Measurements from ENCODE around the gene TRMT13.

TRMT13 gene

GRCh38 chr1:100101564-100101963 is 31.4 kb upstream of the TRMT13 start:
- H3K36me3 ChIP-seq, result peaks cover 53% of the 10 kb centered on the region
- no peaks in the 10 kb centered on the region for H3K4me1 ChIP-seq (ENCODE audit: control insufficient read depth in 1 of 2, insufficient read depth in 1 of 2, low read depth in 1 of 2, low read length in 1 of 2)
- H3K4me3 ChIP-seq (ENCODE audit: low read depth in 1 of 2, low read length in 1 of 2), result no peak overlapping the region
- H3K27ac ChIP-seq, result no peak overlapping the region
- H3K9me3 ChIP-seq, result no peaks in the 10 kb centered on the region
- TF ChIP-seq CTCF (IDR thresholded peaks at IDR 0.05), result no peak
- no peaks in the 10 kb centered on the region for H3K27me3 ChIP-seq

GRCh38 chr1:100107696-100108095 is 25.3 kb upstream of the TRMT13 start:
- Histone ChIP-seq H3K4me3 (ENCODE audit: low read depth in 1 of 2, low read length in 1 of 2) (no peak overlapping the region), H3K27ac (no peak overlapping the region), H3K4me1 (ENCODE audit: control insufficient read depth in 1 of 2, insufficient read depth in 1 of 2, low read depth in 1 of 2, low read length in 1 of 2) (no peaks in the 10 kb centered on the region), H3K9me3 (no peaks in the 10 kb centered on the region), H3K36me3 (peaks cover 43% of the 10 kb centered on the region), H3K27me3 (no peaks in the 10 kb centered on the region)
- no peak for TF ChIP-seq CTCF (IDR thresholded peaks at IDR 0.05)

- Histone ChIP-seq H3K36me3 (peaks cover 32% of the 10 kb centered on the region), H3K9me3 (no peaks in the 10 kb centered on the region), H3K4me3 (ENCODE audit: low read depth in 1 of 2, low read length in 1 of 2) (no peak overlapping the region), H3K27me3 (no peaks in the 10 kb centered on the region), H3K4me1 (ENCODE audit: control insufficient read depth in 1 of 2, insufficient read depth in 1 of 2, low read depth in 1 of 2, low read length in 1 of 2) (no peaks in the 10 kb centered on the region), H3K27ac (no peak overlapping the region)
- no peak for TF ChIP-seq CTCF (IDR thresholded peaks at IDR 0.05)
Observed at GRCh38 chr1:100109554-100110066, 23.4 kb upstream of the TRMT13 start.

- H3K4me1 ChIP-seq (ENCODE audit: control insufficient read depth in 1 of 2, insufficient read depth in 1 of 2, low read depth in 1 of 2, low read length in 1 of 2), result no peaks in the 10 kb centered on the region
- no peaks in the 10 kb centered on the region for H3K9me3 ChIP-seq
- H3K27me3 ChIP-seq, result no peaks in the 10 kb centered on the region
- H3K27ac ChIP-seq, result no peak overlapping the region
- H3K36me3 ChIP-seq, result peaks cover 19% of the 10 kb centered on the region
- H3K4me3 ChIP-seq (ENCODE audit: low read depth in 1 of 2, low read length in 1 of 2), result no peak overlapping the region
- no peak for TF ChIP-seq CTCF (IDR thresholded peaks at IDR 0.05)
Observed at GRCh38 chr1:100115524-100115923, 17.4 kb upstream of the TRMT13 start.

GRCh38 chr1:100122177-100122576 is 10.8 kb upstream of the TRMT13 start:
- H3K27me3 ChIP-seq, result no peaks in the 10 kb centered on the region
- no peak overlapping the region for H3K4me3 ChIP-seq (ENCODE audit: low read depth in 1 of 2, low read length in 1 of 2)
- no peak for TF ChIP-seq CTCF (IDR thresholded peaks at IDR 0.05)
- no peak overlapping the region for H3K27ac ChIP-seq
- peaks cover 22% of the 10 kb centered on the region for H3K36me3 ChIP-seq
- no peaks in the 10 kb centered on the region for H3K4me1 ChIP-seq (ENCODE audit: control insufficient read depth in 1 of 2, insufficient read depth in 1 of 2, low read depth in 1 of 2, low read length in 1 of 2)
- no peaks in the 10 kb centered on the region for H3K9me3 ChIP-seq

- H3K4me1 ChIP-seq (ENCODE audit: control insufficient read depth in 1 of 2, insufficient read depth in 1 of 2, low read depth in 1 of 2, low read length in 1 of 2), result peaks cover 5 to 6% of the 10 kb centered on the region in 2 experiments
- H3K27me3 ChIP-seq, result no peaks in the 10 kb centered on the region
- no peak overlapping the region for H3K27ac ChIP-seq
- no peak for TF ChIP-seq CTCF (IDR thresholded peaks at IDR 0.05)
- peaks cover 9% of the 10 kb centered on the region for H3K36me3 ChIP-seq
- H3K4me3 ChIP-seq (ENCODE audit: low read depth in 1 of 2, low read length in 1 of 2), result no peak overlapping the region
- no peaks in the 10 kb centered on the region for H3K9me3 ChIP-seq
Observed at GRCh38 chr1:100127226-100127625, 5.7 kb upstream of the TRMT13 start.

All from neutrophil (primary cell).